Hindlimb muscle (tissue), 1 donor: ENCODE measurements around the gene NOTUM. TPM values are rescaled to one million over a fixed set of nuclear protein-coding genes. Genes with fewer than 3 reads are reported as not detected.

ENCODE experiments used
- DNase-seq: peaks from one replicate; pipeline ENCODE4 v3.0.0-alpha.2; 2013
- polyA plus RNA-seq: library from polyadenylated mRNA; unstranded; fragments of 120-200 nt; gene quantifications from one replicate; pipeline ENCODE4 v1.2.1, GENCODE V29; 2013; ENCODE audit not compliant: insufficient read length

Gene NOTUM
- polyA plus RNA-seq, result 4.4 TPM

- no peak for DNase-seq
These were observed at the start of gene NOTUM for GRCh38 chr17:81961087-81961511. Gene NOTUM, minus strand, starts transcription at chr17:81961187. Its CDS starts 278 bp downstream, at chr17:81960909.

- DNase-seq, result no peak
These were observed 48.4 kb upstream of the NOTUM start for GRCh38 chr17:82009413-82009812.

GRCh38 chr17:82008941-82009405 lies 48.0 kb upstream of the NOTUM start:
- no peak for DNase-seq

DNA sequence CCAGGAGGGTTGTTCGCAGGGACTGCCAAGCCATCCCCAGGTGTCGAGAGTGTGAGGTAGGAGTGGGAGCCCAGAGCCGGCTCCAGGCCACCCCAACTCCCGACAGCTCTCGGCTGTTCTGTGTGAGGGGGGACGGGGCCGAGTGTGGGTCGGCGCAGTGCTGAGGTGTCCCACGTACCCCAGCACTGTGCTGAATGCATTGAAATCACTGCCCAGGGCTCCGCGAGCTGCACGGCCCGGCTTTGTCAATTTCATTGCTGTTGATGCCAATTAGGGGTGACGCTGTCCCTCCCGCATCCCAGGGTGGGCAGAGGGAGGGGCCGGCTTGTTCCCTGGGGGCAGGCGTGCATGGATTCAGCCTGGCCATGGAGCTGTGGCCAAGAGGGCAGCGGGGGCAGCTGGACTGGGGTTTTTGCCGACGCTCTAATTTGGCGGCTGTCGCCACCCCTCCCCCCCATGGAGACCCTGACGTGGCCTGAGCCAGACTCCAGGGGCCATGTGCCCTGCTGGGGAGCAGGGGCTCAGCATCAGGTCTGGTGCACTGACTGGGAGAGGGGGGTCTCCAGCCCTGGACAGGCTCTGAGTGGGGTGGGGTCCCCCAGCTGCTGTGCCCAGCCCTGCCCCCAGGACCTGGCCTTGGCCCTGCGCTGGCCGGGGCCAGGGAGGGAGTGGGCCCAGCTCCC lies 47.4 kb upstream of the NOTUM start:
- DNase-seq, result no peak

- no peak for DNase-seq
These were observed 46.7 kb upstream of the NOTUM start for GRCh38 chr17:82007495-82008257.

DNA sequence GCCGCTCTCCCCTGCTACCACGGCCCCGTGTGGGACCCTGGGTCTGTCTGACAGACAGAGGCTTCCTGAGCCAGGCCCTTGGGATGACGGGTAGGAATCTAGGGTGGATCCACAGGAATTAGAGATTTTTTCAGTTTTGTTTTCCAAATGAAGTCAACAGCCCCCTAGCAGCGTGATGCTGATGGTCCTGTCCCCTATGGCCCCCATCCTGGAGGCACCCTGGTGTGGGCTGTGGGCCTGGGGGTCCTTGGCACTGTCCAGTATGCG lies 46.2 kb upstream of the NOTUM start:
- no peak for DNase-seq

GRCh38 chr17:82006468-82007227 lies 45.7 kb upstream of the NOTUM start:
- no peak for DNase-seq

- no peak for DNase-seq
These were observed 44.8 kb upstream of the NOTUM start for GRCh38 chr17:82005701-82006348.

GRCh38 chr17:82004517-82005455 lies 43.8 kb upstream of the NOTUM start:
- no peak for DNase-seq

DNA sequence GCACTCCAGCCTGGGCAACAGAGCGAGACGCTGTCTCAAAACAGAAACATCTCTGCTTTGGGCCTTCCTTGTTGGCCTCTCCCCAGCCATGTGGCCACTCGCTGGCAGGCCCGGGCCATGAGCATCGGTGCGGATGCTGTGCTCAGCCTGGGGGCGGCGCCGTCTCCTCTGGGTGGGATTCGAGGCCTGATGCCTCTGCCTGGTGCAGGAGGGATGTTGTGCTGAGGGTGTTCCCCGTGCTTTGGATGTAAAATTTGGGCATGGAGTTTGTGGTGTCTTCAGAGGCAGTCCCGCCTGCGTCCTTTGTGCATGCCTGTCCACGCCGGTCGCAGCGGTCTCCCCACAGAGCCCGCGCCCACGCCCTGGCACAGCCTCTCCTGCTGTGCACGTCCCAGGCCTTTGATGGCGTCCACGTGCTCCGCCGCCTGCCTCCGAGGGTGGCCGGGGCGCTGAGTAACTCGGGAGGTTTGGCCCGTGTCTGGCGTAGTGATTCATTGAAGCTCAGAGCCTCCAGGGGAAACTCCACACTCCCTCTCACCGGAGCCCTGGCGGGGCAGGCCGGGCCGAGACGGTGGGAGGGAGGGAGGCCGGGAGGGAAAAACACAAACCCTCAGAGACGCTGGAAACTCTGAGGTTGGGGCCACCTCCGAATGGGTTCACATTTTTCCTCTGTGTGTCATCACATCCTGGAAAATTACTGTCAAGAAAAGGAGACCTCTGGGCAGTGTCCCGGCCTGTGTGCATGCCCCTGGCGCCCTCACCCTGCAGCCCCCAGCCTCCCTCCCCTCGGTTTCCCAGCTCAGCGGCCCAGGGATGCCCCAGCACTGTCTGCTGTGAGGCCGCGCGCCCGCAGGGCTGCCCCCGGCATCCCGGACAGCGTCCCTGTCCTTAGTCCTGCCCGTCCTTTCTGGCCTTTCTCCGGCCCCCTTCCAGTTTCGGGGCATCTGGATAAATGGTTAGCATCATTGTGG lies 42.7 kb upstream of the NOTUM start:
- DNase-seq, result no peak

GRCh38 chr17:82001571-82002056 lies 40.6 kb upstream of the NOTUM start:
- DNase-seq, result no peak

GRCh38 chr17:82000803-82001570 lies 40.0 kb upstream of the NOTUM start:
- DNase-seq, result no peak

- no peak for DNase-seq
These were observed 39.2 kb upstream of the NOTUM start for GRCh38 chr17:81999976-82000802.

- DNase-seq, result no peak
These were observed 38.6 kb upstream of the NOTUM start for GRCh38 chr17:81999587-81999975.

- no peak for DNase-seq
These were observed 37.9 kb upstream of the NOTUM start for GRCh38 chr17:81998691-81999438.

GRCh38 chr17:81998212-81998611 lies 37.2 kb upstream of the NOTUM start:
- no peak for DNase-seq

DNA sequence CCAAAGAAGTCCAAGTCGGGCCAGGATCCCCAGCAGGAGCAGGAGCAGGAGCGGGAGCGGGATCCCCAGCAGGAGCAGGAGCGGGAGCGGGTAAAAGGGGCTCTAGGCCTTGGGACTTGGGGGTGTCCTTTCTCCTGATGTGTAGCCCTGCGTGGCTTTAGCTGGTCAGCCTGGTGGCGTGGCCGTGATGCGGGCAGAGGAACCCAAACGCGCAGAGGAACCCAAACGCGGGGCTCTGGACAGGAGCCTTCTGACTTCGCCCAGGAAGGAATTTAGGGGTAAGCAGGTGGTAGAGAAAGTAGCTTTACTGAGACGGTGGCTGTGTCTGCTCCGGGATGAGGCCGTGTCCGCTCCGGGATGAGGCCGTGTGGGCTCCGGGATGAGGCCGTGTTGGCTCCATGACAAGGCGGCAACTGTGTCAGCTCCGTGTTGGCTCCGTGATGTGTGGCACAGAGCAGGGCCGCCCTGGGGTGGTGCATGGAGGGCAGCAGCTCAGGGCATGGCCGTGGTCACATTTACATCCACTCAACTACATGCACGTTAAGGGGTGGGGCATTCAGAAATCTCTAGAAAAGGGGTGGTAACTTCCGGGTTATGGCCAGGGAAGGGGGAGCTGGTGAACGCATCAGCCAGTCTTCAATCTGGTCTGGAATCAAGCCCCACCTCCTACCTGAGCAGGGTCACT lies 35.9 kb upstream of the NOTUM start:
- no peak for DNase-seq
